Measurements from ENCODE around the gene SEC11C. TPM values are rescaled to one million over a fixed set of nuclear protein-coding genes. Genes with fewer than 3 reads are reported as not detected.

Gene SEC11C
- total and polyA plus RNA-seq, 2 of the 8 experiments (the other 6 are each of a cell fraction or from before 2014, with no cell fraction given), result 27.1 to 59.3 TPM

DNA sequence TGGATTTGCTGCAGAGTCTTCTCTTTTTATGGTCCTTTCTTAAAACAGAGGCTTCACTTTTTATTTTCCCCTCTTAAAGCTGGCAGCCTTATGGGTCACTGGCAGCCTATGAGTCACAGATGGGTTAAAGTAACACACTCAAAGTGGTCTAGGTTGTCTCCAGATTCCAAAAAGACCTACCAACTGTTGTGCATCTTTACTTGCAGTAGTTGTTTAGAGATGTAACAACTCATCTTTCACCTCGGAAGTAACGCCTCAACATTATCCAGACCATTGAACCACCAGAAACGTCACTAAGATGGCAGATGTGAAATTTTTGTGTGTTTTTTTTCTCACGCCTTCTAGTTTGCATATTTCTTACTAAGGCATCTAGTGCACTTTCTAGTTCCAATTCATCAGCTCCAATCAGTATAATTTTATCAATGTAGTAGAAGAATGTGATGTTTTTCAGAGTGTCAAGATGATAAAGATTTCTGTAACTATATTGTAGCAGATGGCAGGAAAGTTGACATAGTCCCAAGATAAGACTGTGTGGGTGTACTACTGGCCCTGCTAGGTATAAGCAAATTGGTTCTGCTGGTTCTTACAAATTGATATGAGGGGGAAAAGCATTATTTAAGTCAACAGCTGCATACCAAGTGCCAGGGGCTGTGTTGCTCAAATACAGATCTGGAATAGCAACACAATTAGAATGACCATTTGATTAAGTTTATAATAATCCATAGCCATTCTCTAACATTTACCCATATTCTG lies 9.6 kb upstream of the SEC11C start:
- DNase-seq (ENCODE audit: low read depth in 1 of 2, low spot score in 2 of 2) (no peak), FAIRE-seq (no peak)
- Histone ChIP-seq H3K79me1 (ENCODE audit: low read depth, low read length) (no peaks in the 10 kb centered on the region), H4K91ac (replicated peaks; ENCODE audit: insufficient read length, low read length) (no peak overlapping the region), H2AK5ac (ENCODE audit: low read depth, low read length) (no peak overlapping the region), H4K20me1 (replicated peaks in 1 of 2; ENCODE audit: control insufficient read depth in 1 of 2, insufficient read depth in 2 of 2, low read length in 2 of 2) (no peaks in the 10 kb centered on the region), H2BK120ac (replicated peaks; ENCODE audit: low read depth, low read length) (no peak overlapping the region), H2AFZ (ENCODE audit: low read length) (no peak overlapping the region), H2BK5ac (ENCODE audit: low read depth, low read length) (no peak overlapping the region), H3K56ac (replicated peaks; ENCODE audit: insufficient read length, low read depth, low read length) (no peak overlapping the region), H3K4me1 (replicated peaks in 1 of 4; ENCODE audit: control insufficient read depth in 3 of 4, insufficient read depth in 4 of 4, low read length in 3 of 4) (0 out of 7 replicates have a peak, but pooled peaks cover 0 to 4% (median 0%) of the 10 kb centered on the region in 4 experiments), H3K23ac (ENCODE audit: insufficient read length) (no peak overlapping the region), H4K5ac (ENCODE audit: insufficient read length, low read depth, low read length) (no peak overlapping the region), H3K9me3 (ENCODE audit: insufficient read depth in 2 of 2, low read depth in 1 of 2, low read length in 1 of 2) (no peaks in the 10 kb centered on the region), H2BK20ac (ENCODE audit: low read length) (no peak overlapping the region), H2BK15ac (ENCODE audit: low read length) (no peak overlapping the region), H3K4ac (replicated peaks; ENCODE audit: insufficient read length, low read depth, low read length) (no peak overlapping the region), H2BK12ac (ENCODE audit: low read depth, low read length) (no peak overlapping the region), H4K8ac (ENCODE audit: extremely low read depth, insufficient read depth, low read length) (no peak overlapping the region), H3K79me2 (ENCODE audit: control insufficient read depth in 1 of 2, insufficient read depth in 2 of 2, low read length in 2 of 2) (no peaks in the 10 kb centered on the region), H3K27ac (ENCODE audit: low read depth, low read length) (no peak overlapping the region), H3K4me2 (ENCODE audit: insufficient read depth in 1 of 2, low read depth in 2 of 2, low read length in 2 of 2) (no peak overlapping the region), H3K18ac (ENCODE audit: extremely low read depth, low read length) (no peak overlapping the region), H3K36me3 (ENCODE audit: control insufficient read depth in 2 of 4, insufficient read depth in 4 of 4, low read length in 3 of 4) (no peaks in the 10 kb centered on the region), H3K23me2 (ENCODE audit: low read depth, low read length) (no peaks in the 10 kb centered on the region), H3K27me3 (replicated peaks in 1 of 4; ENCODE audit: control insufficient read depth in 3 of 4, extremely low read depth in 1 of 4, insufficient read depth in 3 of 4, low read length in 3 of 4) (no peaks in the 10 kb centered on the region), H3K14ac (ENCODE audit: insufficient read length) (no peak overlapping the region), H3K4me3 (ENCODE audit: extremely low read depth in 1 of 4, insufficient read depth in 2 of 4, low read depth in 3 of 4, low read length in 4 of 4) (no peak overlapping the region), H3K9ac (replicated peaks in 1 of 4; ENCODE audit: extremely low read depth in 1 of 4, low read depth in 3 of 4, low read length in 3 of 4) (no peak overlapping the region)
- POLR2A ChIA-PET (ENCODE audit: partially characterized antibody), result no interaction called here
- WGBS, 2 experiments (ENCODE audit: extremely low coverage in 1 of 2, insufficient coverage in 1 of 2, insufficient read length in 1 of 2, insufficient replicate concordance in 2 of 2, low coverage in 1 of 2, low lambda C conversion rate in 2 of 2, missing lambda C conversion rate in 1 of 2), result 72% methylated on average over 4 of the region's 4 CpGs; no CpG with 5 or more reads in 1 of the 2 experiments
- CTCF ChIA-PET (ENCODE audit: partially characterized antibody), result interaction anchor here (0.6 to 2.0 kb wide), 6 partner anchors 16 to 366 kb away, joined by 3 to 6 read pairs (median 3); no protein-coding TSS in a partner anchor
- no peak for TF ChIP-seq CEBPB (IDR thresholded peaks at IDR 0.05; ENCODE audit: low read depth, low read length)
- no peak for TF ChIP-seq CHD1 (IDR thresholded peaks at IDR 0.05; ENCODE audit: low read depth, low read length)
- TF ChIP-seq RAD21 (IDR thresholded peaks at IDR 0.05 in 1 of 2, conservative IDR thresholded peaks at IDR 0.05 in 1 of 2; ENCODE audit: low read depth in 2 of 2, low read length in 2 of 2), result no peak
- TF ChIP-seq SIRT6 (IDR thresholded peaks at IDR 0.05; ENCODE audit: low read length), result no peak
- no peak for TF ChIP-seq SP4 (IDR thresholded peaks at IDR 0.05; ENCODE audit: low read length)
- no peak for TF ChIP-seq CBX8 (IDR thresholded peaks at IDR 0.05; ENCODE audit: borderline replicate concordance, low read depth, low read length)
- TF ChIP-seq TEAD4 (IDR thresholded peaks at IDR 0.05; ENCODE audit: low read depth, low read length), result no peak
- TF ChIP-seq SP1 (IDR thresholded peaks at IDR 0.05; ENCODE audit: low read depth, low read length), result no peak
